ENCODE data around the gene CD86. TPM values are rescaled to one million over a fixed set of nuclear protein-coding genes. Genes with fewer than 3 reads are reported as not detected.

CD86 gene
- total RNA-seq, 2 donors from 2014 or later, result 6.0 to 18.0 TPM

- Histone ChIP-seq H3K4me3 (no peak overlapping the region), H3K36me3 (no peaks in the 10 kb centered on the region), H3K9me3 (no peaks in the 10 kb centered on the region), H3K4me1 (ENCODE audit: control insufficient read depth in 1 of 2, low read depth in 2 of 2) (no peaks in the 10 kb centered on the region), H3K27me3 (replicated peaks; ENCODE audit: insufficient read depth) (no peaks in the 10 kb centered on the region), H3K27ac (no peak overlapping the region)
- no peak for DNase-seq (ENCODE audit: low spot score)
- ATAC-seq (ENCODE audit: insufficient number of reproducible peaks, low FRiP score, low read depth), result no peak
- TF ChIP-seq, protein P1, sequence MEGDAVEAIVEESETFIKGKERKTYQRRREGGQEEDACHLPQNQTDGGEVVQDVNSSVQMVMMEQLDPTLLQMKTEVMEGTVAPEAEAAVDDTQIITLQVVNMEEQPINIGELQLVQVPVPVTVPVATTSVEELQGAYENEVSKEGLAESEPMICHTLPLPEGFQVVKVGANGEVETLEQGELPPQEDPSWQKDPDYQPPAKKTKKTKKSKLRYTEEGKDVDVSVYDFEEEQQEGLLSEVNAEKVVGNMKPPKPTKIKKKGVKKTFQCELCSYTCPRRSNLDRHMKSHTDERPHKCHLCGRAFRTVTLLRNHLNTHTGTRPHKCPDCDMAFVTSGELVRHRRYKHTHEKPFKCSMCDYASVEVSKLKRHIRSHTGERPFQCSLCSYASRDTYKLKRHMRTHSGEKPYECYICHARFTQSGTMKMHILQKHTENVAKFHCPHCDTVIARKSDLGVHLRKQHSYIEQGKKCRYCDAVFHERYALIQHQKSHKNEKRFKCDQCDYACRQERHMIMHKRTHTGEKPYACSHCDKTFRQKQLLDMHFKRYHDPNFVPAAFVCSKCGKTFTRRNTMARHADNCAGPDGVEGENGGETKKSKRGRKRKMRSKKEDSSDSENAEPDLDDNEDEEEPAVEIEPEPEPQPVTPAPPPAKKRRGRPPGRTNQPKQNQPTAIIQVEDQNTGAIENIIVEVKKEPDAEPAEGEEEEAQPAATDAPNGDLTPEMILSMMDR (IDR thresholded peaks at IDR 0.05), result no peak
Observed at GRCh38 chr3:122101646-122102045, 46.5 kb downstream of the CD86 start.

- H3K4me3 ChIP-seq, result no peak overlapping the region
- DNase-seq (ENCODE audit: low spot score) (no peak), ATAC-seq (ENCODE audit: insufficient number of reproducible peaks, low FRiP score, low read depth) (no peak)
- H3K36me3 ChIP-seq, result no peaks in the 10 kb centered on the region
- no peak overlapping the region for H3K27ac ChIP-seq
- H3K4me1 ChIP-seq (ENCODE audit: control insufficient read depth in 1 of 2, low read depth in 2 of 2), result no peaks in the 10 kb centered on the region
- no peaks in the 10 kb centered on the region for H3K27me3 ChIP-seq (replicated peaks; ENCODE audit: insufficient read depth)
- no peaks in the 10 kb centered on the region for H3K9me3 ChIP-seq
- TF ChIP-seq, protein P1 (IDR thresholded peaks at IDR 0.05), result no peak
Observed at GRCh38 chr3:122102191-122102935, 47.2 kb downstream of the CD86 start.

GRCh38 chr3:122103821-122104514 is 48.8 kb downstream of the CD86 start:
- no peak for ATAC-seq (ENCODE audit: insufficient number of reproducible peaks, low FRiP score, low read depth)
- no peak for DNase-seq (ENCODE audit: low spot score)
- Histone ChIP-seq H3K27ac (no peak overlapping the region), H3K4me1 (ENCODE audit: control insufficient read depth in 1 of 2, low read depth in 2 of 2) (no peaks in the 10 kb centered on the region), H3K27me3 (replicated peaks; ENCODE audit: insufficient read depth) (no peaks in the 10 kb centered on the region), H3K36me3 (no peaks in the 10 kb centered on the region), H3K9me3 (no peaks in the 10 kb centered on the region), H3K4me3 (no peak overlapping the region)
- TF ChIP-seq, protein P1 (IDR thresholded peaks at IDR 0.05), result no peak

- DNase-seq (ENCODE audit: low spot score) (no peak), ATAC-seq (ENCODE audit: insufficient number of reproducible peaks, low FRiP score, low read depth) (no peak)
- Histone ChIP-seq H3K36me3 (no peaks in the 10 kb centered on the region), H3K4me3 (no peak overlapping the region), H3K9me3 (no peaks in the 10 kb centered on the region), H3K27me3 (replicated peaks; ENCODE audit: insufficient read depth) (no peaks in the 10 kb centered on the region), H3K4me1 (ENCODE audit: control insufficient read depth in 1 of 2, low read depth in 2 of 2) (no peaks in the 10 kb centered on the region), H3K27ac (no peak overlapping the region)
- TF ChIP-seq, protein P1 (IDR thresholded peaks at IDR 0.05), result no peak
Observed at GRCh38 chr3:122104515-122105194, 49.5 kb downstream of the CD86 start.

- Histone ChIP-seq H3K36me3 (no peaks in the 10 kb centered on the region), H3K4me1 (ENCODE audit: control insufficient read depth in 1 of 2, low read depth in 2 of 2) (no peaks in the 10 kb centered on the region), H3K4me3 (no peak overlapping the region), H3K27me3 (replicated peaks; ENCODE audit: insufficient read depth) (no peaks in the 10 kb centered on the region), H3K27ac (no peak overlapping the region), H3K9me3 (no peaks in the 10 kb centered on the region)
- ATAC-seq (ENCODE audit: insufficient number of reproducible peaks, low FRiP score, low read depth) (no peak), DNase-seq (ENCODE audit: low spot score) (no peak)
- TF ChIP-seq, protein P1 (IDR thresholded peaks at IDR 0.05), result no peak
Observed at GRCh38 chr3:122105626-122106025, 50.5 kb downstream of the CD86 start.
